Activated CD4-positive, alpha-beta T cell treated with anti-CD3 and anti-CD28 coated beads for 36 hours (primary cell): Measurements from ENCODE around the gene RPL37A. TPM values are rescaled to one million over a fixed set of nuclear protein-coding genes. Genes with fewer than 3 reads are reported as not detected.
A peak's percentile ranks its signal among the peaks of the same experiment; 100 is the strongest.

Experiments
- ATAC-seq: fragments of 200-7000 bp; cut with Tn5 transposase; one replicate; pipeline ENCODE4 v1.10.0; 2021; ENCODE audit warnings: mild to moderate bottlenecking, moderate library complexity
- CTCF ChIA-PET: fragments of 350-600 bp; sonication (Branson Sonifier 250); formaldehyde crosslinking; loops from one replicate; lab custom pipeline; 2021; ENCODE audit warnings: antibody characterized with exemption; lab: Charles Lee
- POLR2A ChIA-PET: fragments of 350-600 bp; sonication (Branson Sonifier 250); formaldehyde crosslinking; loops from one replicate; lab custom pipeline; 2021; ENCODE audit warnings: antibody characterized with exemption, inconsistent platforms; lab: Charles Lee
- DNase-seq: peaks from one replicate; pipeline ENCODE4 v3.0.0-alpha.2; 2020
- H3K27ac Mint-ChIP-seq: one replicate; pipeline ENCODE4 v1.8.0; 2021; ENCODE audit warnings: mixed read lengths
- H3K27me3 Mint-ChIP-seq: one replicate; pipeline ENCODE4 v1.8.0; 2021; ENCODE audit warnings: mixed read lengths
- H3K36me3 Mint-ChIP-seq: one replicate; pipeline ENCODE4 v1.8.0; 2021; ENCODE audit warnings: low read depth, mixed read lengths
- H3K4me1 Mint-ChIP-seq: one replicate; pipeline ENCODE4 v1.8.0; 2021; ENCODE audit warnings: mixed read lengths
- H3K4me3 Mint-ChIP-seq: one replicate; pipeline ENCODE4 v1.8.0; 2021; ENCODE audit warnings: mild to moderate bottlenecking, moderate library complexity, mixed read lengths
- H3K9me3 Mint-ChIP-seq: one replicate; pipeline ENCODE4 v1.8.0; 2021; ENCODE audit warnings: low read depth, mixed read lengths
- intact Hi-C, 2 experiments: fragments of 100-400 bp; cut with DNase I in 1 of 2; cut with micrococcal nuclease in 1 of 2; formaldehyde crosslinking; loops; one replicate each; pipeline versions ENCODE4 v1.14.2 to v1.15.1; 2022 to 2024; cut with DNase I, micrococcal nuclease
- total RNA-seq, 2 experiments: library from RNA; stranded (reverse); gene quantifications; one replicate each; pipeline ENCODE4 v1.2.3, GENCODE V29; 2021

RPL37A gene
- total RNA-seq, 2 experiments from 2014 or later: 3,228 to 4,134 TPM

- DNase-seq: no peak
- Mint-ChIP-seq H3K36me3 (no peaks in the 10 kb centered on the region), H3K27ac (no peak overlapping the region), H3K9me3 (no peaks in the 10 kb centered on the region), H3K4me3 (no peak overlapping the region), H3K4me1 (no peaks in the 10 kb centered on the region), H3K27me3 (no peaks in the 10 kb centered on the region)
- ChIA-PET POLR2A (no interaction called here), CTCF (interaction anchor here (0.7 kb wide), 1 partner anchor 451 kb away, joined by 3 read pairs; no protein-coding TSS in a partner anchor)
- ATAC-seq: no peak
- intact Hi-C loops: loop anchor here in 1 of 2 experiments (10.0 kb wide), 1 partner anchor 285 kb away; no protein-coding TSS in a partner anchor
These were observed 8.6 kb upstream of the RPL37A start for GRCh38 chr2:216490061-216490460.

DNA sequence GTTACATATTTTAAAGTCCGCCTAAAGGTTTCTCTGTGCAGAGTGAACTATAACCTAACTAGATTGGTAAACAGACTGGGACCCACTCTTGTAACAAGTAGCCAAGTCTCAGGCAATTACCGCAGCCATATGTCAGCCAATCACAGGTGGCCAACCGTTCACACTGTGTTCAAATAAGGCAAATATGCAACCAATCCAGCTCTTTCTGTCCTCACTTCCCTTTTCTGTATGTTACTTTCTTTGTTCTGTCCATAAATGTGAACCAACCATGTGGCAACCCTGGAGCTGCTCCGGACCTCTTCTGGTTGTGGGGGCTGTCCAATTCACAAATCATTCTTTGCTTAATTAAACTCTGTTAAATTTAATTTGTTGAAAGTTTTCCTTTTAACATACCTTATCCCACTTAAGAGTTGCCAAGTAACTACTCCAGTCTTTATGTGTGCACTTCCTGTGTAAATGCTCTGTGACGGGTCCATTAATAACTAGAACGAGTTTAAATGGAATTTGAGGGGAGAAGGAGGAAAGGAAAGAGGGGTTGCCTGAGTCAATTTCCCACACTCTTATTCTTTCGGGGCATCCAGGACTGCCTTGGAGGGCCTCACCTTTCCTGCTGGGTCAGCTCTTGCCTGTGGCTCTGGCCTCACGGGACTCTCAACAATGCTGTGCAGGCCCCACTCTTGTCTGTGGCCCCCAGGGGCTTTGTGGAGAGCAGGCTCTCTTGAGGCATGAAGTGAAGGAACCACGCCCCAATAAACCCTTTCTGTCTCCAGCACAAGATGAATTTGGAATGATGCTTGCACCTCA is 6.6 kb upstream of the RPL37A start:
- ChIA-PET POLR2A (no interaction called here), CTCF (no interaction called here)
- Mint-ChIP-seq H3K36me3 (peaks cover 1% of the 10 kb centered on the region), H3K27ac (no peak overlapping the region), H3K4me3 (no peak overlapping the region), H3K27me3 (no peaks in the 10 kb centered on the region), H3K4me1 (peaks cover 4% of the 10 kb centered on the region), H3K9me3 (no peaks in the 10 kb centered on the region)
- DNase-seq (no peak), ATAC-seq (no peak)
- intact Hi-C loops: loop anchor here in 1 of 2 experiments (10.0 kb wide), 1 partner anchor 287 kb away; no protein-coding TSS in a partner anchor

DNA sequence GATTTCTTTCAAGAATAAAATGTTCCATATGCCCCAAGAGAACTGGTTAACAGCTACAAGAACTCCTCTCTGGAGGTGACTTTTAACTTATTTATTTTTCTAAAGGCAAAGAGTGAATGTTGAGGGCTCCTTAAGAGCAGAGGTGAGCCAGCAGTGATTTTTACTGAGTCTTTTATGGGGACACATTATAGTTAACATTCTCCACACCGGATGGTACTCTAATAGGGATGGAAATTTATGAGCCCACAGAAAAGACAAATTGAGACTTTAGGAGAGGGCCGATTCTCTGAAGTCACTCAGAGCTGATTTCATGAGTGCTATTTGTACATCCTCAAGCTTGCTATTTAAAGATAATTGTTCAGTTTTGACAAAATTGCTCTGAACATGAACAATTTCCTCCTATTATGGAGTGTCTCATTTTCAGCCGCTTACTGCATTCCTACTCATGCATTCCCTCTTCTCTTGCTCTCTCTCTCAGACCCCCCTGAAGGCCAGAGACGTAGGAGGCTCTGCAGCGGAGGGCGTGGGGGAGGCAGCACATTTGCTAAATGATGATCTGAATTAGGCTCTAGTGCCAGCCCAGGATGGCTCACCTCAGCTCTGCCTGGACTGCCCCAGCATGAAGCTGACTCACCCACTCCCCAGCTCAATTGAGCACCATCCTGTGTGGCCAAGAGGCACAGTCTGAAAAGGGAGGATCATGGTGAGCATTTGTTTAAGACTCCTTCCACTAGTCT is 5.9 kb upstream of the RPL37A start:
- ChIA-PET POLR2A (no interaction called here), CTCF (no interaction called here)
- no peaks in the 10 kb centered on the region for H3K9me3 Mint-ChIP-seq
- no peak for DNase-seq
- peaks cover 10% of the 10 kb centered on the region for H3K4me1 Mint-ChIP-seq
- H3K4me3 Mint-ChIP-seq: no peak overlapping the region
- H3K36me3 Mint-ChIP-seq: peaks cover 6% of the 10 kb centered on the region
- intact Hi-C loops: loop anchor here in 1 of 2 experiments (10.0 kb wide), 1 partner anchor 288 kb away; no protein-coding TSS in a partner anchor
- peak; percentile 55 for ATAC-seq
- no peaks in the 10 kb centered on the region for H3K27me3 Mint-ChIP-seq
- H3K27ac Mint-ChIP-seq: no peak overlapping the region

DNA sequence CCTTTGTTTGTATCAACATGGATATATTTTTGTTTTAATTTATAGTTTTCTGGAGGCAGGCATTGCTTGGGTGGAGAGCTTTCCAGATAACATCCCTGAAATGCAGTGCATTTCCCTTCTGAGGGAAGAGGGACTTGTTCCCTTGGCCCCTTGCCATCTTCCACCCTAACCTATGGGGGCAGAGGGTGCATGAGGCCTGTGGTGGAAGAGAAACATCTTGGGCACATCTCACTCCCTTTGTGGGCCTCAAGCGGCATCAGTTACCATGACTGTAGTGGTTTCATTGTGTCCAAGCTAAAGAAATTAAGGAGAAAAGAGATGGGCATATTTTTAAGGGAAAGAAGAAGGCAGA is 5.3 kb upstream of the RPL37A start:
- no peaks in the 10 kb centered on the region for H3K9me3 Mint-ChIP-seq
- no peak overlapping the region for H3K27ac Mint-ChIP-seq
- intact Hi-C loops: loop anchor here in 1 of 2 experiments (10.0 kb wide), 1 partner anchor 289 kb away; no protein-coding TSS in a partner anchor
- no peak overlapping the region for H3K4me3 Mint-ChIP-seq
- peaks cover 15% of the 10 kb centered on the region for H3K4me1 Mint-ChIP-seq
- ChIA-PET CTCF (no interaction called here), POLR2A (no interaction called here)
- H3K36me3 Mint-ChIP-seq: peaks cover 7% of the 10 kb centered on the region
- ATAC-seq (no peak), DNase-seq (no peak)
- no peaks in the 10 kb centered on the region for H3K27me3 Mint-ChIP-seq

GRCh38 chr2:216495656-216496055 is 3.0 kb upstream of the RPL37A start:
- POLR2A ChIA-PET: interaction anchor here (0.6 kb wide), 1 partner anchor 301 kb away, joined by 4 read pairs; no protein-coding TSS in a partner anchor
- H3K4me3 Mint-ChIP-seq: no peak overlapping the region
- CTCF ChIA-PET: interaction anchor here (1.2 kb wide), 1 partner anchor 30 kb away, joined by 5 read pairs; no protein-coding TSS in a partner anchor
- no peaks in the 10 kb centered on the region for H3K27me3 Mint-ChIP-seq
- no peaks in the 10 kb centered on the region for H3K9me3 Mint-ChIP-seq
- H3K27ac Mint-ChIP-seq: no peak overlapping the region
- H3K4me1 Mint-ChIP-seq: peaks cover 22% of the 10 kb centered on the region
- DNase-seq (no peak), ATAC-seq (no peak)
- peaks cover 28% of the 10 kb centered on the region for H3K36me3 Mint-ChIP-seq
- intact Hi-C loops: loop anchor here (5.0 to 10.0 kb wide), 2 partner anchors 278 to 291 kb away; no protein-coding TSS in a partner anchor

- ChIA-PET POLR2A (interaction anchor here (0.6 to 1.5 kb wide), 4 partner anchors 9 to 302 kb away, joined by 3 to 4 read pairs (median 4); no protein-coding TSS in a partner anchor), CTCF (interaction anchor here (0.6 to 1.2 kb wide), 4 partner anchors 19 to 1013 kb away, joined by 3 to 5 read pairs (median 4); no protein-coding TSS in a partner anchor)
- H3K4me3 Mint-ChIP-seq: peak overlapping the region; percentile 98
- intact Hi-C loops: loop anchor here (1.0 to 10.0 kb wide), 7 partner anchors 85 to 416 kb away; partner anchors contain the start of genes SMARCAL1 (in 2 of the 2), PECR (in 1 of the 2), TMEM169 (in 1 of the 2) and XRCC5 (in 1 of the 2)
- H3K36me3 Mint-ChIP-seq: peaks cover 45% of the 10 kb centered on the region
- DNase-seq: no peak
- peak overlapping the region; percentile 96 for H3K27ac Mint-ChIP-seq
- H3K4me1 Mint-ChIP-seq: peaks cover 37% of the 10 kb centered on the region
- H3K9me3 Mint-ChIP-seq: no peaks in the 10 kb centered on the region
- no peaks in the 10 kb centered on the region for H3K27me3 Mint-ChIP-seq
- ATAC-seq: no peak
These were observed 1.1 kb upstream of the RPL37A start for GRCh38 chr2:216497382-216498069.

DNA sequence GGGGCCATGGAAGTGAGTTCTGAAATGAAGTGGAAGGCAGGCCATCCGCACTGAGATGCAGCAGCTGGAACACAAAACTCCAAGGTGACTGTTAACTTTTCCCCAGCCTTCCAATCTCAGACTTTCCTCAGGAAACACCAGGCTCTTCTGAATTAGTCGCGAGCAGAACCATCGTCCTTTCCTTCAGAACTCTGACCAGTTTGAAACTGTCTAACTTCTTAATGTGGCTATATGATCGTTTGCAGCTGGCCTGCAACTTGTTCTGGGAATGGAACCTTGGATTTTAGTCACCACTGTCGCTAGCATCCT is 620 bp upstream of the RPL37A start:
- Mint-ChIP-seq H3K27ac (peak overlapping the region; percentile 96), H3K4me3 (peak overlapping the region; percentile 98), H3K27me3 (no peaks in the 10 kb centered on the region), H3K4me1 (peaks cover 42% of the 10 kb centered on the region), H3K9me3 (no peaks in the 10 kb centered on the region), H3K36me3 (peaks cover 50% of the 10 kb centered on the region)
- ChIA-PET CTCF (interaction anchor here (0.6 to 1.2 kb wide), 9 partner anchors 14 to 1012 kb away, joined by 3 to 6 read pairs (median 4); no protein-coding TSS in a partner anchor), POLR2A (interaction anchor here (0.5 to 1.5 kb wide), 10 partner anchors 9 to 1186 kb away, joined by 3 to 11 read pairs (median 4); partner anchors contain the start of genes ATIC and SMARCAL1)
- no peak for DNase-seq
- intact Hi-C loops: loop anchor here (1.0 to 10.0 kb wide), 7 partner anchors 86 to 417 kb away; partner anchors contain the start of genes SMARCAL1 (in 2 of the 2), PECR (in 1 of the 2), TMEM169 (in 1 of the 2) and XRCC5 (in 1 of the 2)
- no peak for ATAC-seq

DNA sequence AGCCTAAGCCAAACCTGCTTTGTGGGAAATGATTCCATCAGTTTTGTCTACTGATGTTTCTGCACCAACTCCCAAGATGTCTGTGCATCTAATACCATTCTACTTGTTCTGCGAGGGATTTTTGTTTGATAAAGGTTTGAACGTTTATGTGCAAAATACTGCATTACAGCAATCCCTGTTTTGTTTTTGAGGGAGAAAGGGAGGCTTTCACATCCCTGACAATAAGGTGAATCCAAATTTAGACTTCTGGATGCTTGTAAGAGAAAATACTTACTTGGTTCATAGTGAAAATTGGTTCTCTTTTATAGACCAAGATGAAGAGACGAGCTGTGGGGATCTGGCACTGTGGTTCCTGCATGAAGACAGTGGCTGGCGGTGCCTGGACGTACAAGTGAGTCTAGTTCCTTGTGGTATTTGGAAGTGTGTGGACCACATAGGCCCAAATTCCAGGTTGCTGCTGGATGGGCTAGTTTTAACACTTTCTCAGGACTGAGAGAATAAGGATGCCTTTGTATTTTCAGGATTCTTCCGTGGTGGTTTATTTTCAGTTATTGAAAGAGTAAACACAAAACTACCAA is 1.1 kb downstream of the RPL37A start:
- H3K36me3 Mint-ChIP-seq: peaks cover 67% of the 10 kb centered on the region
- ChIA-PET CTCF (no interaction called here), POLR2A (no interaction called here)
- peaks cover 52% of the 10 kb centered on the region for H3K4me1 Mint-ChIP-seq
- H3K27me3 Mint-ChIP-seq: no peaks in the 10 kb centered on the region
- no peak for DNase-seq
- peak overlapping the region; percentile 96 for H3K27ac Mint-ChIP-seq
- H3K9me3 Mint-ChIP-seq: no peaks in the 10 kb centered on the region
- intact Hi-C loops: loop anchor here (2.0 to 10.0 kb wide), 4 partner anchors 149 to 387 kb away; no protein-coding TSS in a partner anchor
- ATAC-seq: no peak
- peak overlapping the region; percentile 98 for H3K4me3 Mint-ChIP-seq

- Mint-ChIP-seq H3K27me3 (no peaks in the 10 kb centered on the region), H3K27ac (peak overlapping the region; percentile 96), H3K36me3 (peaks cover 74% of the 10 kb centered on the region), H3K9me3 (no peaks in the 10 kb centered on the region), H3K4me1 (peaks cover 56% of the 10 kb centered on the region), H3K4me3 (peak overlapping the region; percentile 98)
- DNase-seq (no peak), ATAC-seq (no peak)
- CTCF ChIA-PET: no interaction called here
- intact Hi-C loops: loop anchor here in 1 of 2 experiments (5.0 kb wide), 1 partner anchor 388 kb away; no protein-coding TSS in a partner anchor
- POLR2A ChIA-PET: no interaction called here
These were observed 1.9 kb downstream of the RPL37A start for GRCh38 chr2:216500572-216500971.

- peaks cover 56% of the 10 kb centered on the region for H3K4me1 Mint-ChIP-seq
- H3K27me3 Mint-ChIP-seq: no peaks in the 10 kb centered on the region
- H3K9me3 Mint-ChIP-seq: no peaks in the 10 kb centered on the region
- H3K4me3 Mint-ChIP-seq: peak overlapping the region; percentile 98
- DNase-seq: no peak
- CTCF ChIA-PET: no interaction called here
- intact Hi-C loops: loop anchor here in 1 of 2 experiments (5.0 kb wide), 1 partner anchor 390 kb away; no protein-coding TSS in a partner anchor
- POLR2A ChIA-PET: interaction anchor here (1.0 kb wide), 1 partner anchor 279 kb away, joined by 3 read pairs; no protein-coding TSS in a partner anchor
- H3K36me3 Mint-ChIP-seq: peaks cover 82% of the 10 kb centered on the region
- peak overlapping the region; percentile 96 for H3K27ac Mint-ChIP-seq
- no peak for ATAC-seq
These were observed 3.2 kb downstream of the RPL37A start for GRCh38 chr2:216501854-216502253.
